Endometrial microvascular endothelial cells (primary cell): ENCODE measurements around the gene NPDC1. TPM values are rescaled to one million over a fixed set of nuclear protein-coding genes. Genes with fewer than 3 reads are reported as not detected.

Experiments
- total RNA-seq: library from RNA; depleted of rRNA; stranded (reverse); fragments of >200 nt; gene quantifications from one replicate; pipeline ENCODE4 v1.2.3, GENCODE V29; 2015; ENCODE audit errors: inconsistent ontology term

NPDC1 gene
- total RNA-seq, 1 donor from 2014 or later, result 65.7 TPM

Other genes starting within 250 kb of the NPDC1 start
- gene CCDC183, start 249.8 kb downstream of the NPDC1 start, total RNA-seq, result not detected
- gene RABL6, start 238.2 kb downstream of the NPDC1 start, total RNA-seq, result 125 TPM
- gene AJM1, start 203.7 kb downstream of the NPDC1 start, total RNA-seq, result 0.46 TPM
- 95.9 TPM for gene PHPT1, start 196.8 kb downstream of the NPDC1 start, total RNA-seq
- 1.0 TPM for gene MAMDC4, start 193.8 kb downstream of the NPDC1 start, total RNA-seq
- 440 TPM for gene EDF1, start 179.9 kb downstream of the NPDC1 start, total RNA-seq
- 16.7 TPM for gene TRAF2, start 159.7 kb downstream of the NPDC1 start, total RNA-seq
- gene FBXW5, start 101.4 kb downstream of the NPDC1 start, total RNA-seq, result 212 TPM
- gene C8G, start 100.9 kb downstream of the NPDC1 start, total RNA-seq, result not detected
- gene LCN12, start 93.9 kb downstream of the NPDC1 start, total RNA-seq, result not detected
- gene PTGDS, start 68.7 kb downstream of the NPDC1 start, total RNA-seq, result not detected
- gene LCNL1, start 63.2 kb downstream of the NPDC1 start, total RNA-seq, result not detected
- gene PAXX, start 53.8 kb downstream of the NPDC1 start, total RNA-seq, result 49.0 TPM
- gene CLIC3, start 49.6 kb downstream of the NPDC1 start, total RNA-seq, result 4.8 TPM
- 4.0 TPM for gene ABCA2, start 17.9 kb downstream of the NPDC1 start, total RNA-seq
- gene FUT7, start 14.1 kb downstream of the NPDC1 start, total RNA-seq, result not detected
- not detected for gene ENTPD2, start 7.9 kb upstream of the NPDC1 start, total RNA-seq
- 38.5 TPM for gene SAPCD2, start 24.4 kb upstream of the NPDC1 start, total RNA-seq
- gene UAP1L1, start 31.3 kb upstream of the NPDC1 start, total RNA-seq, result 13.8 TPM
- 106 TPM for gene MAN1B1, start 40.8 kb upstream of the NPDC1 start, total RNA-seq
- 99.2 TPM for gene DPP7, start 68.6 kb upstream of the NPDC1 start, total RNA-seq
- not detected for gene GRIN1, start 93.0 kb upstream of the NPDC1 start, total RNA-seq
- not detected for gene LRRC26, start 123.9 kb upstream of the NPDC1 start, total RNA-seq
- gene TMEM210, start 125.9 kb upstream of the NPDC1 start, total RNA-seq, result not detected
- 14.9 TPM for gene ANAPC2, start 142.4 kb upstream of the NPDC1 start, total RNA-seq
- 117 TPM for gene SSNA1, start 142.5 kb upstream of the NPDC1 start, total RNA-seq
- gene TPRN, start 154.6 kb upstream of the NPDC1 start, total RNA-seq, result 8.8 TPM
- 28.1 TPM for gene TMEM203, start 159.5 kb upstream of the NPDC1 start, total RNA-seq
- 19.6 TPM for gene NDOR1, start 159.5 kb upstream of the NPDC1 start, total RNA-seq
- not detected for gene RNF208, start 176.1 kb upstream of the NPDC1 start, total RNA-seq
- gene CYSRT1, start 179.0 kb upstream of the NPDC1 start, total RNA-seq, result not detected
- gene RNF224, start 181.3 kb upstream of the NPDC1 start, total RNA-seq, result not detected
- not detected for gene SLC34A3, start 184.7 kb upstream of the NPDC1 start, total RNA-seq
- gene TUBB4B, start 195.1 kb upstream of the NPDC1 start, total RNA-seq, result 1,061 TPM
- not detected for gene STPG3, start 205.1 kb upstream of the NPDC1 start, total RNA-seq
- 72.0 TPM for gene NELFB, start 209.2 kb upstream of the NPDC1 start, total RNA-seq
- gene TOR4A, start 231.5 kb upstream of the NPDC1 start, total RNA-seq, result 53.1 TPM